ENCODE results near the gene ALKBH2. TPM values are rescaled to one million over a fixed set of nuclear protein-coding genes. Genes with fewer than 3 reads are reported as not detected.

ALKBH2 gene
- total and polyA plus RNA-seq, 2 of the 8 experiments (the other 6 are each of a cell fraction or from before 2014, with no cell fraction given), result 19.1 to 22.5 TPM

- TF ChIP-seq RFX5 (IDR thresholded peaks at IDR 0.05; ENCODE audit: borderline replicate concordance, low read depth, low read length), result no peak
- no peak for TF ChIP-seq CTCF (IDR thresholded peaks at IDR 0.05; ENCODE audit: control extremely low read depth in 1 of 3, insufficient read depth in 1 of 3, low read depth in 1 of 3, low read length in 3 of 3)
- TF ChIP-seq KDM1A (IDR thresholded peaks at IDR 0.05; ENCODE audit: borderline replicate concordance, low read length), result no peak
- TF ChIP-seq CHD2 (IDR thresholded peaks at IDR 0.05; ENCODE audit: low read length), result no peak
- no peak for TF ChIP-seq JUN (IDR thresholded peaks at IDR 0.05; ENCODE audit: low read depth, low read length)
- TF ChIP-seq, protein P1, sequence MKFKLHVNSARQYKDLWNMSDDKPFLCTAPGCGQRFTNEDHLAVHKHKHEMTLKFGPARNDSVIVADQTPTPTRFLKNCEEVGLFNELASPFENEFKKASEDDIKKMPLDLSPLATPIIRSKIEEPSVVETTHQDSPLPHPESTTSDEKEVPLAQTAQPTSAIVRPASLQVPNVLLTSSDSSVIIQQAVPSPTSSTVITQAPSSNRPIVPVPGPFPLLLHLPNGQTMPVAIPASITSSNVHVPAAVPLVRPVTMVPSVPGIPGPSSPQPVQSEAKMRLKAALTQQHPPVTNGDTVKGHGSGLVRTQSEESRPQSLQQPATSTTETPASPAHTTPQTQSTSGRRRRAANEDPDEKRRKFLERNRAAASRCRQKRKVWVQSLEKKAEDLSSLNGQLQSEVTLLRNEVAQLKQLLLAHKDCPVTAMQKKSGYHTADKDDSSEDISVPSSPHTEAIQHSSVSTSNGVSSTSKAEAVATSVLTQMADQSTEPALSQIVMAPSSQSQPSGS (IDR thresholded peaks at IDR 0.05; ENCODE audit: low read length), result no peak
- TF ChIP-seq CHD1 (IDR thresholded peaks at IDR 0.05; ENCODE audit: low read depth, low read length), result no peak
Measured at GRCh38 chr12:109127533-109128242, 34.4 kb upstream of the ALKBH2 start (continued).

Data from H1 (cell line).